Activated naive CD4-positive, alpha-beta T cell treated with anti-CD3 and anti-CD28 coated beads, Interleukin-2, amount 50 U/mL, for 24 hours (primary cell): ENCODE data around the gene XRCC4.
"Not testable (repeated sequence)": the region's sequence is repeated elsewhere in the genome, so short reads cannot be mapped to it uniquely, and the experiment has no call there.

Experiments used
- H3K27ac Mint-ChIP-seq: one replicate; pipeline ENCODE4 v1.8.0; 2021; ENCODE audit warnings: mild to moderate bottlenecking, mixed read lengths
- H3K27me3 Mint-ChIP-seq: one replicate; pipeline ENCODE4 v1.8.0; 2021; ENCODE audit warnings: mixed read lengths
- H3K36me3 Mint-ChIP-seq: one replicate; pipeline ENCODE4 v1.8.0; 2021; ENCODE audit warnings: mixed read lengths
- H3K4me1 Mint-ChIP-seq: one replicate; pipeline ENCODE4 v1.8.0; 2021; ENCODE audit warnings: mixed read lengths
- H3K4me3 Mint-ChIP-seq: one replicate; pipeline ENCODE4 v1.8.0; 2021; ENCODE audit warnings: mild to moderate bottlenecking, mixed read lengths
- H3K9me3 Mint-ChIP-seq: one replicate; pipeline ENCODE4 v1.8.0; 2021; ENCODE audit warnings: mixed read lengths

The XRCC4 gene

GRCh38 chr5:83246071-83246470, 168.7 kb downstream of the XRCC4 start:
- H3K27ac Mint-ChIP-seq = no peak overlapping the region
- no peaks in the 10 kb centered on the region for H3K27me3 Mint-ChIP-seq
- no peaks in the 10 kb centered on the region for H3K4me1 Mint-ChIP-seq
- H3K4me3 Mint-ChIP-seq = no peak overlapping the region
- no peaks in the 10 kb centered on the region for H3K9me3 Mint-ChIP-seq
- H3K36me3 Mint-ChIP-seq = peaks cover 12% of the 10 kb centered on the region

GRCh38 chr5:83249156-83249555, 171.8 kb downstream of the XRCC4 start:
- Mint-ChIP-seq H3K27me3 (no peaks in the 10 kb centered on the region), H3K4me1 (no peaks in the 10 kb centered on the region), H3K36me3 (peaks cover 3% of the 10 kb centered on the region), H3K4me3 (no peak overlapping the region), H3K27ac (no peak overlapping the region), H3K9me3 (no peaks in the 10 kb centered on the region)

- H3K36me3 Mint-ChIP-seq = peaks cover 1% of the 10 kb centered on the region
- no peaks in the 10 kb centered on the region for H3K27me3 Mint-ChIP-seq
- no peaks in the 10 kb centered on the region for H3K9me3 Mint-ChIP-seq
- no peak overlapping the region for H3K27ac Mint-ChIP-seq
- no peak overlapping the region for H3K4me3 Mint-ChIP-seq
- H3K4me1 Mint-ChIP-seq = no peaks in the 10 kb centered on the region
Measured at GRCh38 chr5:83251849-83252248, 174.5 kb downstream of the XRCC4 start.

- no peaks in the 10 kb centered on the region for H3K27me3 Mint-ChIP-seq
- H3K27ac Mint-ChIP-seq = no peak overlapping the region
- H3K4me1 Mint-ChIP-seq = no peaks in the 10 kb centered on the region
- H3K36me3 Mint-ChIP-seq = peaks cover 4% of the 10 kb centered on the region
- no peak overlapping the region for H3K4me3 Mint-ChIP-seq
- no peaks in the 10 kb centered on the region for H3K9me3 Mint-ChIP-seq
Measured at GRCh38 chr5:83253720-83254119, 176.4 kb downstream of the XRCC4 start.

- Mint-ChIP-seq H3K27me3 (no peaks in the 10 kb centered on the region), H3K36me3 (peaks cover 7% of the 10 kb centered on the region), H3K27ac (no peak overlapping the region), H3K4me1 (no peaks in the 10 kb centered on the region), H3K4me3 (no peak overlapping the region), H3K9me3 (no peaks in the 10 kb centered on the region)
Measured at GRCh38 chr5:83255268-83255667, 177.9 kb downstream of the XRCC4 start.

- Mint-ChIP-seq H3K4me1 (no peaks in the 10 kb centered on the region), H3K9me3 (no peaks in the 10 kb centered on the region), H3K27ac (no peak overlapping the region), H3K27me3 (no peaks in the 10 kb centered on the region), H3K4me3 (no peak overlapping the region), H3K36me3 (peaks cover 8% of the 10 kb centered on the region)
Measured at GRCh38 chr5:83256091-83256780, 178.9 kb downstream of the XRCC4 start.

GRCh38 chr5:83257684-83258083, 180.3 kb downstream of the XRCC4 start:
- H3K36me3 Mint-ChIP-seq, H3K27me3 Mint-ChIP-seq, H3K4me3 Mint-ChIP-seq, H3K4me1 Mint-ChIP-seq, H3K9me3 Mint-ChIP-seq, H3K27ac Mint-ChIP-seq: not testable (repeated sequence)

GRCh38 chr5:83265318-83265717, 188.0 kb downstream of the XRCC4 start:
- no peak overlapping the region for H3K4me3 Mint-ChIP-seq
- no peaks in the 10 kb centered on the region for H3K4me1 Mint-ChIP-seq
- H3K27ac Mint-ChIP-seq = no peak overlapping the region
- peaks cover 6% of the 10 kb centered on the region for H3K36me3 Mint-ChIP-seq
- no peaks in the 10 kb centered on the region for H3K9me3 Mint-ChIP-seq
- no peaks in the 10 kb centered on the region for H3K27me3 Mint-ChIP-seq

- Mint-ChIP-seq H3K27ac (no peak overlapping the region), H3K4me1 (no peaks in the 10 kb centered on the region), H3K27me3 (no peaks in the 10 kb centered on the region), H3K4me3 (no peak overlapping the region), H3K36me3 (peaks cover 3% of the 10 kb centered on the region), H3K9me3 (peaks cover 8% of the 10 kb centered on the region)
Measured at GRCh38 chr5:83270311-83270710, 193.0 kb downstream of the XRCC4 start.

- H3K9me3 Mint-ChIP-seq = peaks cover 8% of the 10 kb centered on the region
- H3K27ac Mint-ChIP-seq = no peak overlapping the region
- H3K4me1 Mint-ChIP-seq = no peaks in the 10 kb centered on the region
- H3K4me3 Mint-ChIP-seq = no peak overlapping the region
- no peaks in the 10 kb centered on the region for H3K27me3 Mint-ChIP-seq
- H3K36me3 Mint-ChIP-seq = peaks cover 3% of the 10 kb centered on the region
Measured at GRCh38 chr5:83277154-83277553, 199.8 kb downstream of the XRCC4 start.

GRCh38 chr5:83277953-83278352, 200.6 kb downstream of the XRCC4 start:
- no peaks in the 10 kb centered on the region for H3K27me3 Mint-ChIP-seq
- peaks cover 5% of the 10 kb centered on the region for H3K36me3 Mint-ChIP-seq
- H3K9me3 Mint-ChIP-seq = peaks cover 4% of the 10 kb centered on the region

GRCh38 chr5:83281176-83281575, 203.8 kb downstream of the XRCC4 start:
- no peak overlapping the region for H3K27ac Mint-ChIP-seq
- no peaks in the 10 kb centered on the region for H3K4me1 Mint-ChIP-seq
- no peak overlapping the region for H3K4me3 Mint-ChIP-seq

More at GRCh38 chr5:83277953-83278352, 200.6 kb downstream of the XRCC4 start:
- Mint-ChIP-seq H3K4me1 (no peaks in the 10 kb centered on the region), H3K4me3 (no peak overlapping the region), H3K27ac (no peak overlapping the region)

GRCh38 chr5:83281658-83282057, 204.3 kb downstream of the XRCC4 start:
- Mint-ChIP-seq H3K9me3 (no peaks in the 10 kb centered on the region), H3K27ac (no peak overlapping the region), H3K36me3 (peaks cover 1% of the 10 kb centered on the region), H3K4me1 (no peaks in the 10 kb centered on the region), H3K27me3 (no peaks in the 10 kb centered on the region), H3K4me3 (no peak overlapping the region)

More at GRCh38 chr5:83281176-83281575, 203.8 kb downstream of the XRCC4 start:
- Mint-ChIP-seq H3K36me3 (peaks cover 1% of the 10 kb centered on the region), H3K27me3 (no peaks in the 10 kb centered on the region), H3K9me3 (no peaks in the 10 kb centered on the region)

GRCh38 chr5:83283761-83284160, 206.4 kb downstream of the XRCC4 start:
- Mint-ChIP-seq H3K27me3 (no peaks in the 10 kb centered on the region), H3K4me3 (no peak overlapping the region), H3K4me1 (no peaks in the 10 kb centered on the region), H3K27ac (no peak overlapping the region), H3K36me3 (peaks cover 4% of the 10 kb centered on the region), H3K9me3 (no peaks in the 10 kb centered on the region)

GRCh38 chr5:83285661-83286398, 208.5 kb downstream of the XRCC4 start:
- peaks cover 5% of the 10 kb centered on the region for H3K36me3 Mint-ChIP-seq
- H3K4me1 Mint-ChIP-seq = no peaks in the 10 kb centered on the region
- no peak overlapping the region for H3K27ac Mint-ChIP-seq
- H3K4me3 Mint-ChIP-seq = no peak overlapping the region
- H3K27me3 Mint-ChIP-seq = no peaks in the 10 kb centered on the region
- H3K9me3 Mint-ChIP-seq = no peaks in the 10 kb centered on the region

- Mint-ChIP-seq H3K27me3 (no peaks in the 10 kb centered on the region), H3K27ac (no peak overlapping the region), H3K4me3 (no peak overlapping the region), H3K9me3 (peaks cover 2% of the 10 kb centered on the region), H3K4me1 (no peaks in the 10 kb centered on the region), H3K36me3 (peaks cover 1% of the 10 kb centered on the region)
Measured at GRCh38 chr5:83294246-83294645, 216.9 kb downstream of the XRCC4 start.
